Measurements from ENCODE around the gene KLF1. TPM values are rescaled to one million over a fixed set of nuclear protein-coding genes. Genes with fewer than 3 reads are reported as not detected.

The KLF1 gene
- total and polyA plus RNA-seq, 2 of the 13 experiments (the other 11 are each of a cell fraction or from before 2014, with no cell fraction given), result not detected

- H4K20me1 ChIP-seq (ENCODE audit: insufficient read depth, low read length), result no peaks in the 10 kb centered on the region
- H3K4me1 ChIP-seq (ENCODE audit: insufficient read depth, low read length), result peaks cover 43% of the 10 kb centered on the region
- CTCF ChIA-PET (ENCODE audit: low intra/inter-chr PET ratio, low total read pairs), result no interaction called here
- H3K36me3 ChIP-seq (replicated peaks in 1 of 2; ENCODE audit: control insufficient read depth in 1 of 2, insufficient read depth in 2 of 2, low read length in 2 of 2), result peaks cover 8 to 15% of the 10 kb centered on the region in 2 experiments; a peak in 4 of 5 replicates
- H3K9me3 ChIP-seq (ENCODE audit: low read length), result no peaks in the 10 kb centered on the region
- peak within 1 kb of the TSS; percentile 84 for H3K27ac ChIP-seq (ENCODE audit: extremely low read length, insufficient read depth, low read length)
- BruUV-seq (replicated peaks), result no TSS peak
- peak within 1 kb of the TSS; percentile 97 for H3K4me2 ChIP-seq (ENCODE audit: low read depth, low read length)
- POLR2A ChIA-PET, result interaction anchor here (0.5 to 2.2 kb wide), 22 partner anchors 9 to 1141 kb away, joined by 3 to 26 read pairs (median 6); partner anchors contain the start of genes DHPS, DNASE2, FARSA and GADD45GIP1
- peak within 1 kb of the TSS; percentile 67 to 95 (median 94) for H3K4me3 ChIP-seq (replicated peaks in 1 of 3; ENCODE audit: insufficient read depth in 1 of 3, low read depth in 2 of 3, low read length in 3 of 3)
- ATAC-seq, result peak; percentile 94
- H3K9ac ChIP-seq (ENCODE audit: insufficient read depth, low read depth, low read length), result peak within 1 kb of the TSS; percentile 80
- FAIRE-seq, result peak; percentile 99
- intact Hi-C loops (cut with micrococcal nuclease; ENCODE audit: unreplicated experiment) (no loop called here), in situ Hi-C loops (cut with HindIII; ENCODE audit: extremely low pct_ligation_motif_present, low pct_unique_long_range_greater_than_20kb) (no loop called here)
- peaks cover 0 to 15% of the 10 kb centered on the region in 2 experiments; a peak in 3 of 5 replicates for H3K27me3 ChIP-seq (ENCODE audit: control insufficient read depth in 1 of 2, insufficient read depth in 2 of 2, low read length in 2 of 2)
- DNase-seq (ENCODE audit: low spot score), result peak; percentile 99
- no peak within 1 kb of the TSS for H2AFZ ChIP-seq (ENCODE audit: low read length)
- peaks cover 8% of the 10 kb centered on the region for H3K79me2 ChIP-seq (ENCODE audit: insufficient read depth, low read length)
- under 1% methylated on average over 28 of the region's 49 CpGs for WGBS (ENCODE audit: low lambda C conversion rate)
- TF ChIP-seq POLR2A (IDR thresholded peaks at IDR 0.05; ENCODE audit: insufficient read depth in 1 of 2, low read depth in 2 of 2, low read length in 2 of 2) (peak; percentile 95), CENPX (CRISPR knock-in tag; IDR thresholded peaks at IDR 0.05) (no peak), HNF1A (IDR thresholded peaks at IDR 0.05; ENCODE audit: low read depth) (0 out of 2 replicates have a peak, but pooled peaks have one; percentile 14), HNF1A (CRISPR knock-in tag; IDR thresholded peaks at IDR 0.05; ENCODE audit: borderline replicate concordance) (peak; percentile 50; the same call in 1 of the 2 replicates), ZNF629 (CRISPR knock-in tag; conservative IDR thresholded peaks at IDR 0.05) (no peak), ZNF704 (CRISPR knock-in tag; IDR thresholded peaks at IDR 0.05; ENCODE audit: borderline replicate concordance) (0 out of 2 replicates have a peak, but pooled peaks have one; percentile 45), CENPBD1 (CRISPR knock-in tag; IDR thresholded peaks at IDR 0.05; ENCODE audit: borderline replicate concordance, low read depth) (no peak), NONO (IDR thresholded peaks at IDR 0.05) (no peak), NONO (CRISPR knock-in tag; conservative IDR thresholded peaks at IDR 0.05) (peak; percentile 70), ZNF33A (CRISPR knock-in tag; IDR thresholded peaks at IDR 0.05; ENCODE audit: borderline replicate concordance) (peak; percentile 77; the same call in 1 of the 2 replicates), ZKSCAN5 (CRISPR knock-in tag; IDR thresholded peaks at IDR 0.05) (no peak), ZBTB7B (CRISPR knock-in tag; IDR thresholded peaks at IDR 0.05) (no peak), ZNF20 (CRISPR knock-in tag; IDR thresholded peaks at IDR 0.05) (no peak), CHD4 (IDR thresholded peaks at IDR 0.05; ENCODE audit: borderline replicate concordance, low read length) (no peak), DRAP1 (CRISPR knock-in tag; IDR thresholded peaks at IDR 0.05) (peak; percentile 76), THYN1 (CRISPR knock-in tag; IDR thresholded peaks at IDR 0.05; ENCODE audit: borderline replicate concordance, low read depth) (no peak), RFX3 (CRISPR knock-in tag; IDR thresholded peaks at IDR 0.05) (no peak), GTF2F1 (IDR thresholded peaks at IDR 0.05; ENCODE audit: low read length) (no peak)
Observed at GRCh38 chr19:12890787-12891552, 4.0 kb upstream of the KLF1 start, which contains the start of gene GCDH. TSS of gene GCDH (plus strand) at chr19:12891160. CDS start at chr19:12891305, 145 bp downstream.
